HepG2 (cell line): ENCODE results near the gene SMYD1. TPM values are rescaled to one million over a fixed set of nuclear protein-coding genes. Genes with fewer than 3 reads are reported as not detected.

Experiments used
- AFF4 ChIP-seq: sonication (generic); formaldehyde crosslinking; IDR thresholded peaks from 2 replicates; pipeline ENCODE4 v1.4.0; 2020; ENCODE audit warnings: missing genetic modification reagents
- AGO2 ChIP-seq: fragments of 200-400 bp; formaldehyde crosslinking; optimal IDR thresholded peaks from 2 replicates; pipeline ENCODE3; 2017; ENCODE audit warnings: mild to moderate bottlenecking, low read depth, low read length, moderate library complexity
- ARID2 ChIP-seq: sonication (generic); formaldehyde crosslinking; IDR thresholded peaks from 2 replicates; pipeline ENCODE4 v1.8.1; 2022; ENCODE audit warnings: mild to moderate bottlenecking, missing genetic modification reagents, borderline replicate concordance
- ARNT ChIP-seq: fragments of 450-650 bp; IDR thresholded peaks from 2 replicates; pipeline ENCODE4 v1.6.1; 2017
- BCL3 ChIP-seq: sonication (generic); formaldehyde crosslinking; IDR thresholded peaks from 2 replicates; pipeline ENCODE4 v1.5.1; 2020; ENCODE audit warnings: mild to moderate bottlenecking, missing genetic modification reagents, moderate library complexity
- ELF4 ChIP-seq: sonication (generic); formaldehyde crosslinking; IDR thresholded peaks from 2 replicates; pipeline ENCODE4 v1.5.0; 2020; ENCODE audit warnings: missing genetic modification reagents, mild to moderate bottlenecking, moderate library complexity, borderline replicate concordance
- FOXJ3 ChIP-seq: sonication (generic); formaldehyde crosslinking; IDR thresholded peaks from 2 replicates; pipeline ENCODE4 v1.4.0; 2020; ENCODE audit warnings: missing genetic modification reagents, mild to moderate bottlenecking, borderline replicate concordance
- GZF1 ChIP-seq: sonication (generic); formaldehyde crosslinking; IDR thresholded peaks from 2 replicates; pipeline ENCODE4 v1.5.1; 2020; ENCODE audit warnings: mild to moderate bottlenecking, missing genetic modification reagents
- TOE1 ChIP-seq: sonication (generic); formaldehyde crosslinking; IDR thresholded peaks from 2 replicates; pipeline ENCODE4 v1.4.0; 2020; ENCODE audit warnings: mild to moderate bottlenecking, missing genetic modification reagents
- UBTF ChIP-seq: sonication (generic); formaldehyde crosslinking; IDR thresholded peaks from 2 replicates; pipeline ENCODE4 v1.4.0; 2020; ENCODE audit warnings: mild to moderate bottlenecking, missing genetic modification reagents
- ZBTB39 ChIP-seq: sonication (generic); formaldehyde crosslinking; IDR thresholded peaks from 2 replicates; pipeline ENCODE4 v1.5.0; 2020; ENCODE audit warnings: missing genetic modification reagents
- ZBTB7B ChIP-seq: sonication (generic); formaldehyde crosslinking; IDR thresholded peaks from 2 replicates; pipeline ENCODE4 v1.4.0; 2020; ENCODE audit warnings: missing genetic modification reagents
- ZNF276 ChIP-seq: sonication (generic); formaldehyde crosslinking; IDR thresholded peaks from 2 replicates; pipeline ENCODE4 v1.4.0; 2020; ENCODE audit warnings: mild to moderate bottlenecking, low read depth, missing genetic modification reagents
- ZNF703 ChIP-seq: sonication (generic); formaldehyde crosslinking; IDR thresholded peaks from 2 replicates; pipeline ENCODE4 v1.5.1; 2020; ENCODE audit warnings: missing genetic modification reagents, mild to moderate bottlenecking, moderate library complexity, borderline replicate concordance
- ZNF737 ChIP-seq: sonication (generic); formaldehyde crosslinking; IDR thresholded peaks from 2 replicates; pipeline ENCODE4 v1.5.0; 2020; ENCODE audit warnings: missing genetic modification reagents, mild to moderate bottlenecking, borderline replicate concordance
- ZNF883 ChIP-seq: sonication (generic); formaldehyde crosslinking; IDR thresholded peaks from 2 replicates; pipeline ENCODE4 v1.5.1; 2020; ENCODE audit warnings: mild to moderate bottlenecking, missing genetic modification reagents; ENCODE audit errors: not compliant biosample characterization
- polyA plus RNA-seq, 8 experiments: library from polyadenylated mRNA; depleted of rRNA in 3 of 8; stranded (reverse) in 7 of 8; unstranded in 1 of 8; fragments of >200 nt; fragmentation: Illumina TruSeq in 4 of 8; extraction: Trizol in 4 of 8; gene quantifications; 2 replicates each; pipeline versions ENCODE4 v1.2.1 to v1.2.3, GENCODE V29; 2011 to 2016; ENCODE audit warnings: low read depth in 4 of 8, missing spikeins in 1 of 8, mixed read lengths in 1 of 8; ENCODE audit not compliant: insufficient read depth in 1 of 8
- total RNA-seq, 5 experiments: library from RNA; depleted of rRNA; stranded (reverse); fragments of >200 nt; fragmentation: Illumina TruSeq; extraction: Trizol; gene quantifications; 2 replicates each; pipeline ENCODE4 v1.2.3, GENCODE V29; 2016; ENCODE audit warnings: low read depth in 1 of 5

SMYD1 gene
- total and polyA plus RNA-seq, 2 of the 13 experiments (the other 11 are each of a cell fraction or from before 2014, with no cell fraction given) = not detected

- TF ChIP-seq AGO2 (no peak), ZBTB39 (no peak), ARID2 (CRISPR knock-in tag) (no peak), GZF1 (no peak), FOXJ3 (CRISPR knock-in tag) (peak; percentile 63; the same call in 1 of the 2 replicates), UBTF (CRISPR knock-in tag) (no peak), ZNF737 (CRISPR knock-in tag) (no peak), BCL3 (CRISPR knock-in tag) (no peak), ZNF883 (CRISPR knock-in tag) (no peak), ZBTB7B (CRISPR knock-in tag) (0 out of 2 replicates have a peak, but pooled peaks have one; percentile 57), ZNF703 (no peak), ELF4 (no peak), ZNF276 (CRISPR knock-in tag) (no peak), ARNT (no peak), AFF4 (no peak), TOE1 (CRISPR knock-in tag) (no peak)
Measured at GRCh38 chr2:88059979-88060906, 7.4 kb upstream of the SMYD1 start (continued).
